ENCODE measurements around the gene TPSAB1.
"Not testable (repeated sequence)": the region's sequence is repeated elsewhere in the genome, so short reads cannot be mapped to it uniquely, and the experiment has no call there.

TPSAB1 gene

DNA sequence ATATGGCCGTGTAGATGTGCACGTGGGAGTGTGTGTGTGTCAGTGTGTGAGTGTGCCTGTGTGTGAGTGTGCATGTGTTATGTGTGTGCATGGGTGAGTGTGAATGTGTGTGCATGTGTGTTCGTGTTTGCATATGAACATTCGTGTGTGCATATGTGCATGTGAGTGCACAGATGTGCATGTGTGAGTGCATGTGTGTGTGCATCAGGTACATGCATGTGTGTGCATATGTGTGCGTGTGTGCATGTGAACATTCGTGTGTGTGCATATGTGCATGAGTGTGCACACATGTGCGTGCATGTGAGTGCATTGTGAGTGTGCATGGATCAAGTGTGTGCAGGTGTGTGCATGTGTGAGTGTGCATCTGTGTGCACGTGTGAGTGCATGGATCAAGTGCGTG is 2.5 kb upstream of the TPSAB1 start:
- no peak for TF ChIP-seq CTCF (conservative IDR thresholded peaks at IDR 0.05)
- no peak overlapping the region for H3K27ac ChIP-seq

DNA sequence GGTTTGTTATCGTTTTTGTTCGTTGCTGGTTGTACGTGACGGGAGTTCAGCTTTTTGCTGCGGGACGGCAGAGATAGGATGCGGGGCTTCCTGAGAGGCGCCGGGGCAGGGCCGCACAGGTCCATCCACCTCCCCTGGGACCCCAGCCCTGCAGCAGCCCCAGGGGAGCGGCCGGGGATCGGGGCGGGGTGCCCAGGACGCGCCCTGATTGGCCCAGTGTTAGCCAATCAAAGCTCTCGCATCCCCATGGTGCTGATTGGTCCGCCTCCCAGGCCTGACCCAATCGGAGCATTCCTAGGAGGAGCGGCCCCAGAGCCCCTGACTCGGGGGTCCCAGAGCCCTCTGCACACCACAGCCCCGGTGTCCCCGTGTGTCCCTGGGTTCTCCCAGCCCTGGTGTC is 1.6 kb upstream of the TPSAB1 start:
- H3K27ac ChIP-seq = not testable (repeated sequence)

DNA sequence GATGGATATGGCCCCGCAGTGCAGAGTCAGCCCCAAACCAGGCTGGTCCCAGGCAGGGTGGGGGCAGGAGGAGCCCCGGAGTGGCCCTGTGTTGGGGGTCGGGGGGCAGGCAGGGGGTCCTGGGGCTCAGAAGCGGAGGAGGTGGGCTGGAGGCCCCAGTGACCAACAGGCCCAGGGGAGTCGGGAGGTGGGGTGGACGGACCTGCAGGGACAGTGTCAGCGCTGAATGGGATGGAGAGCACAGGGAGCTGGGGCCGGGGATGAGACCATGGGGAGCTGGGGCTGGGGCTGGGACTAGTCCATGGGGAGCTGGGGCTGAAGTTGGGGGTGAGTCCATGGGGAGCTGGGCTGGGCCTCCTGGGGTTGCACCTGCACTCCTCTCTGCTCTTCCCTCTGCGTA is 930 bp upstream of the TPSAB1 start:
- not testable (repeated sequence) for H3K27ac ChIP-seq

DNA sequence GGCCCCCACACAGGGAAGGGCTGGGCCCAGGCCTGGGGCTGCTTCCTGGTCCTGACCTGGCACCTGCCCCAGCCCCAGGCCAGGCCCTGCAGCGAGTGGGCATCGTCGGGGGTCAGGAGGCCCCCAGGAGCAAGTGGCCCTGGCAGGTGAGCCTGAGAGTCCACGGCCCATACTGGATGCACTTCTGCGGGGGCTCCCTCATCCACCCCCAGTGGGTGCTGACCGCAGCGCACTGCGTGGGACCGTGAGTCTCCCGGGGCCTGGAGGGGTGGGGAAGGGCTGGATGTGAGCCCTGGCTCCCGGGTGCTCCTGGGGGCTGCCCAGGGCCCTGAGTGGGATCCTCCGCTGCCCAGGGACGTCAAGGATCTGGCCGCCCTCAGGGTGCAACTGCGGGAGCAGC is 576 bp downstream of the TPSAB1 start:
- H3K27ac ChIP-seq = not testable (repeated sequence)

GRCh38 chr16:1243363-1243762 is 2.9 kb downstream of the TPSAB1 start:
- not testable (repeated sequence) for H3K27ac ChIP-seq

DNA sequence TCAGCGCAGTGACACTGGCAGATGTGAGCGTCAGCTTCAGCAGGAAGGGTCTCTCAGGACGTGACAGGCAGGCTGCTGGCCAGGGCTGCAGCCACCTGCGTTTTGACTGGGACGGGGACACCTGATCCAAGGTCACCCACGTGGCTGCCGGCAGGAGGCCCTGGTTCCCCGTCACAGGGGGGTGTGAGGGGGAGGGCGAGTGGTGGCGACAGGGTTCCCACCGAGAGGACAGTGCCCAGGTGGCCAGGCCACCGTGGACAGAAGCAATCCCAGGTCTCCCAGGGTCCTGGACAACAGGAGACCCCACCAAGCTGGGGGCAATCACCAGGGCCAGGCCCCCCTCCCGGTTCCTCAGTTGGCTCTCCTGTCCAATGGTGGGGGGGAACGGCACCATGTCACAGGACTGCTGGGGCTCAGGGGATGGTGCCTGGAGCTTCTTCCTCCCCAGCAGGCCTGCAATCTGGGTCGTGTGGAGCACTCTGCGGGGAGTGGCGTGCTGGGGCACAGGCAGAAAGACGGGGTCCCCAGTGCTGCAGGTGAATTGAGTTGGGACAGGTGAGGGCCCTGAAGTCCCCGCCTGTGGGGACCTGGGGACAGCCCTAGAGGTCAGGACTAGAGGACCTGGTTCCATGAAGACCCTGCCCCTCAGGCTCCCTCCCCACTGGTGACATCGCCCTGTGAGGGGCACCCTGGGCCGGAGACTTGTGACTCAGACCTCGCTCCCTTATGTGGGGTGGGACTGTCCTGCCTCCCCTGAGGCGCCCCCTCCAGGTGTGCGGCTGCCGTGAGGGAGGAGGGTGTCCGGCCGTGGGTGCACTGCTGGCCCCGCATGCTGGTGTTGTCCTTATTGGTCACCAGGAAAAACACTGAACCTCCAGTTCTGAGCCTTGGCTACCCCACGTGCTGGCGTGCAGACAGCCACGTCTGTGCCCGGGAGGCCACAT is 3.7 kb downstream of the TPSAB1 start:
- H3K27ac ChIP-seq = not testable (repeated sequence)

DNA sequence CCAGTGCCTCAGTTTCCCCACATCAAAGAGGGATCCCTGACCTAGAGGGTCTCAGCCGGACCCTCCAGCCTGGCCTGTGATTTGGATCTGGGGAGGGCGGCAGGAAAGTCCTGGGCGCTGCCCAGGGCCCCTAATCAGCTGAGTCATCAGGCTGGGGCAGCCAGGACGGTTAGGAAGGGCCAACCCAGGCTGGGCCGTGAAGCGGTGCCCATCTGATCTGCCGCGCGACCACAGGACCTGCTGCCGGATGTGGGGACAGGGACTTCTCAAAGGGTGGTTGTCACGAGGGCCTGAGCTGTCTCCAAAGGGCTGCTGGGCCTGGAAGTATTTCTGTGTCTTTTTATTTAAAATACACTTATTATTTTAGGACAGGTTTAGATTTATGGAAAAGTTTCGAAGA is 4.4 kb downstream of the TPSAB1 start:
- no peak for TF ChIP-seq CTCF (conservative IDR thresholded peaks at IDR 0.05)
- no peak overlapping the region for H3K27ac ChIP-seq

GRCh38 chr16:1245452-1246020 is 5.0 kb downstream of the TPSAB1 start:
- no peak for TF ChIP-seq CTCF (conservative IDR thresholded peaks at IDR 0.05)
- H3K27ac ChIP-seq = no peak overlapping the region

GRCh38 chr16:1247903-1248537 is 7.5 kb downstream of the TPSAB1 start:
- not testable (repeated sequence) for H3K27ac ChIP-seq

- not testable (repeated sequence) for H3K27ac ChIP-seq
Observed at GRCh38 chr16:1249031-1249755, 8.7 kb downstream of the TPSAB1 start.

GRCh38 chr16:1253701-1254364 is 13.3 kb downstream of the TPSAB1 start:
- H3K27ac ChIP-seq = not testable (repeated sequence)

GRCh38 chr16:1254821-1255220 is 14.3 kb downstream of the TPSAB1 start:
- not testable (repeated sequence) for H3K27ac ChIP-seq

GRCh38 chr16:1255276-1256122 is 15.0 kb downstream of the TPSAB1 start, which contains the start of gene TPSD1:
TPSD1 (plus strand) TSS chr16:1256069; CDS start chr16:1256281, 212 bp downstream.
- H3K27ac ChIP-seq = not testable (repeated sequence)

DNA sequence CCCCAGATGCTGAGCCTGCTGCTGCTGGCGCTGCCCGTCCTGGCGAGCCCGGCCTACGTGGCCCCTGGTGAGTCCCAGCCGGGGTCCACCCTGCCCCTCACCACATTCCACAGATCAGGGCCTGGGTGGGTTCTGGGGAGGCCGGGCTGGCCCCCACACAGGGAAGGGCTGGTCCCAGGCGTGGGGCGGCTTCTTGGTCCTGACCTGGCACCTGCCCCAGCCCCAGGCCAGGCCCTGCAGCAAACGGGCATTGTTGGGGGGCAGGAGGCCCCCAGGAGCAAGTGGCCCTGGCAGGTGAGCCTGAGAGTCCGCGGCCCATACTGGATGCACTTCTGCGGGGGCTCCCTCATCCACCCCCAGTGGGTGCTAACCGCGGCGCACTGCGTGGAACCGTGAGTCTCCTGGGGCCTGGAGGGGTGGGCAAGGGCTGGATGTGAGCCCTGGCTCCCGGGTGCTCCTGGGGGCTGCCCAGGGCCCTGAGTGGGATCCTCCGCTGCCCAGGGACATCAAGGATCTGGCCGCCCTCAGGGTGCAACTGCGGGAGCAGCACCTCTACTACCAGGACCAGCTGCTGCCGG is 15.9 kb downstream of the TPSAB1 start:
- not testable (repeated sequence) for H3K27ac ChIP-seq

Measured in VCaP (cell line).